ENCODE measurements around the gene SIK3.

The SIK3 gene

GRCh38 chr11:116929414-116930090 lies 168.7 kb downstream of the SIK3 start:
- DNase-seq (ENCODE audit: low spot score), result no peak

GRCh38 chr11:116928845-116929244 lies 169.4 kb downstream of the SIK3 start:
- peak; percentile 14 for DNase-seq (ENCODE audit: low spot score)

GRCh38 chr11:116928102-116928777 lies 170.0 kb downstream of the SIK3 start:
- DNase-seq (ENCODE audit: low spot score), result no peak

GRCh38 chr11:116927163-116927974 lies 170.9 kb downstream of the SIK3 start:
- DNase-seq (ENCODE audit: low spot score), result no peak

- DNase-seq (ENCODE audit: low spot score), result no peak
Observed at GRCh38 chr11:116925050-116925449, 173.2 kb downstream of the SIK3 start.

GRCh38 chr11:116918925-116919655 lies 179.1 kb downstream of the SIK3 start:
- no peak for DNase-seq (ENCODE audit: low spot score)

- DNase-seq (ENCODE audit: low spot score), result no peak
Observed at GRCh38 chr11:116917632-116918031, 180.6 kb downstream of the SIK3 start.

- DNase-seq (ENCODE audit: low spot score), result no peak
Observed at GRCh38 chr11:116916886-116917285, 181.3 kb downstream of the SIK3 start.

- no peak for DNase-seq (ENCODE audit: low spot score)
Observed at GRCh38 chr11:116916052-116916451, 182.2 kb downstream of the SIK3 start.

- no peak for DNase-seq (ENCODE audit: low spot score)
Observed at GRCh38 chr11:116913000-116913399, 185.2 kb downstream of the SIK3 start.

- DNase-seq (ENCODE audit: low spot score), result no peak
Observed at GRCh38 chr11:116911976-116912734, 186.1 kb downstream of the SIK3 start.

GRCh38 chr11:116910847-116911246 lies 187.4 kb downstream of the SIK3 start:
- no peak for DNase-seq (ENCODE audit: low spot score)

- DNase-seq (ENCODE audit: low spot score), result no peak
Observed at GRCh38 chr11:116910378-116910777, 187.8 kb downstream of the SIK3 start.

- no peak for DNase-seq (ENCODE audit: low spot score)
Observed at GRCh38 chr11:116909245-116909644, 189.0 kb downstream of the SIK3 start.

GRCh38 chr11:116906479-116906878 lies 191.7 kb downstream of the SIK3 start:
- no peak for DNase-seq (ENCODE audit: low spot score)

GRCh38 chr11:116903090-116903489 lies 195.1 kb downstream of the SIK3 start:
- DNase-seq (ENCODE audit: low spot score), result no peak

- no peak for DNase-seq (ENCODE audit: low spot score)
Observed at GRCh38 chr11:116901964-116902688, 196.1 kb downstream of the SIK3 start.

GRCh38 chr11:116901211-116901610 lies 197.0 kb downstream of the SIK3 start:
- no peak for DNase-seq (ENCODE audit: low spot score)

GRCh38 chr11:116896211-116896610 lies 202.0 kb downstream of the SIK3 start:
- DNase-seq (ENCODE audit: low spot score), result no peak

- DNase-seq (ENCODE audit: low spot score), result peak; percentile 15
Observed at GRCh38 chr11:116895048-116895757, 203.0 kb downstream of the SIK3 start.

Data from HuH-7 (cell line).